ENCODE measurements around the gene IL24.
"Not testable (repeated sequence)": the region's sequence is repeated elsewhere in the genome, so short reads cannot be mapped to it uniquely, and the experiment has no call there.

The IL24 gene, protein sequence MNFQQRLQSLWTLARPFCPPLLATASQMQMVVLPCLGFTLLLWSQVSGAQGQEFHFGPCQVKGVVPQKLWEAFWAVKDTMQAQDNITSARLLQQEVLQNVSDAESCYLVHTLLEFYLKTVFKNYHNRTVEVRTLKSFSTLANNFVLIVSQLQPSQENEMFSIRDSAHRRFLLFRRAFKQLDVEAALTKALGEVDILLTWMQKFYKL

DNA sequence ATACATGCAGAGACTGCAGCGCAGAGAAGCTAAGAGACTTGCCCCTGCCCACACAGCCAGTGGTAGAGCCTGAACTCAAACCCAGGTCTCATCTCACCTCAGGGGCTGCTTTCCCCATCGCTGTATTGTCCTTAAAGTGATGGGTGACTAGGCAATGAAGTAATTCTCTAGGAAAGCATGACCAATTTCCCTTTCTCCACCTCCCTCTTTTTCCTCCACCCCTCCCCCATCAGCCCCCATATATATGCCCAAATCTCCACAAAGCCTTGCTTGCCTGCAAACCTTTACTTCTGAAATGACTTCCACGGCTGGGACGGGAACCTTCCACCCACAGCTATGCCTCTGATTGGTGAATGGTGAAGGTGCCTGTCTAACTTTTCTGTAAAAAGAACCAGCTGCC, at the start of gene IL24:
TSS of gene IL24 (plus strand) at position 269 of the 400 bp plus-strand sequence. CDS start 390 bp downstream, outside the sequence.
- DNase-seq, result no peak

DNA sequence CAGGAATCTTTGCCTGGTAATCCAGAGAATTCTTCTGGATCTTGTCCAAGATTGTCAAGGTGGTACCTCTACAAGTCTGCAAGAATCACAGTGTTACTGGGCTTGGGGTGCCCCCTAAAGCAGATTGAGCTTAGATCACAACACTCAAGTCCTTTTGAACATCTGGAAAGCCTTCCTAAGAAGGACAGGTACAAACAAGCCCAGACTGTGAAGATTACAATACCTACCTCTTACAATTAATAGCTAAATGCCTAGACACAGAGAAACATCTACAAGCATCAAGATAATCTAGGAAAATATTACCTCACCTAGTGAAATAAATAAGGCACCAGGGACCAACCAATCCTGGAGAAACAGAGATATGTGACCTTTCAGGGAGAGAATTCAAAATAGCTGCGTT, 49.3 kb upstream of the IL24 start:
- no peak for DNase-seq

DNA sequence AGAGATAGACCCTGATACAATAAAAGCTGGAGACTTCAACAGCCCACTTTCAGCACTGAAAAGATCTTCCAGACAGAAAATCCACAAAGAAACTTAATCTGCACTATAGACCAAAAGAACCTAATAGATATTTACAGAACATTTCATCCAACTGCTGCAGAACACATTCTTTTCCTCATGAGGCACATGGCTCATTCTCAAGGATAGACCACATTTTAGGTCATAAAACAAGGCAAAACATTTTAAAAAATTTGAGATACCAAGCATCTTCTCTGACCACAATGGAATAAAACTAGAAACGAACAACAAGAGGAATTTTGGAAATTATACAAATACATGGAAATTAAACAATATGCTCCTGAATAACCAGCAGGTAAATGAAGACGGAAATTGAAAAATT, 46.8 kb upstream of the IL24 start:
- no peak for DNase-seq

DNA sequence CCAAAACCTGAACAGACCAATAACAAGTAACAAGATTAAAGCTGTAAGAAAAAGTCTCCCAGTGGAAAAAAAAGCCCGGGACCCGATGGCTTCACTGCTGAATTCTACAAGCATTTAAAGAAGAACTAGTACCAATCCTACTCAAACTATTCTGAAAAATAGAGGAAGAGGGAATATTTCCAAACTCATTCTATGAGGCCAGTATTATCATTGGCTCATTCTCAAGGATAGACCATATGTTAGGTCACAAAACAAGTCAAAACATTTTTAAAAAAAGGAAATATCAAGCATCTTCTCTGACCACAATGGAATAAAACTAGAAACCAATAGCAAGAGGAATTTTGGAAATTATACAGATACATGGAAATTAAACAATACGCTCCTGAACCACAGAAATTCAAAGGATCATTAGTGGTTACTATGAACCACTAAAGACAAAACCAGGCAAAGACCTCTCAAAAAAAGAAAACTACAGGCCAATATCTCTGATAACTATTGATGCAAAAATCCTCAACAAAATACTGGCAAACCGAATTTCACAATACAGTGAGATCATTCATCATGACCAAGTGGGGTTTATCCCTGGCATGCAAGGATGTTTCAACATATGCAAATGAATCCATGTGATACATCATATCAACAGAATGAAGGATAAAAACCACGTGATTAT, 45.8 kb upstream of the IL24 start:
- DNase-seq, result no peak

DNA sequence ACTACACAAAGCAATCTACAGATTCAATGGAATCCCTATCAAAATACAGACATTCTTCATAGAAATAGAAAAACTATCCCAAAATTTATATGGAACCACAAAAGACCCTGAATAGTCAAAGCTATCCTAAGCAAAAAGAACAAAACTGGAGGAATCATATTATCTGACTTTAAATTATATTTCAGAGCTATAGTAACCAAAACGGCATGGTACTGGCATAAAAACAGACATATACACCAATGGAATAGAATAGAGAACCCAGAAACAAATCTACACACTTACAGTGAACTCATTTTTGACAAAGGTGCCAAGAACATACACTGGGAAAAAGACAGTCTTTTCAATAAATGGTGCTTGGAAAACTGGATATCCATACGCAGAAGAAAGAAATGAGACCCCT, 44.6 kb upstream of the IL24 start:
- DNase-seq, result not testable (repeated sequence)

DNA sequence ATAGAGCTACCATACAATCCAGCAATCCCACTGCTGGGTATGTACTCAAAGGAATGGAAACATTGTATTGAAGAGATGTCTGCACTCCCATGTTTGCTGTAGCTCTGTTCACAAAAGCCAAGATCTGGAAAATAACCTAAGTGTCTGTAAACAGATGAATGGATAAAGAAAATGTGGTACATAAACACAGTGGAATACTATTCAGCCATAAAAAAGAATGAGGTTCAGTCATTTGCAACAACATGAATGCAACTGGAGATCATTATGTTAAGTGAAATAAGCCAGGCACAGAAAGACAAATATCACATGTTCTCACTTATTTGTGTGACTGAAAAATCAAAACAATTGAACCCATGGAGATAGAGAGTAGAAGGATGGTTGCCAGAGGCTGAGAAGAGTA, 43.5 kb upstream of the IL24 start:
- not testable (repeated sequence) for DNase-seq

DNA sequence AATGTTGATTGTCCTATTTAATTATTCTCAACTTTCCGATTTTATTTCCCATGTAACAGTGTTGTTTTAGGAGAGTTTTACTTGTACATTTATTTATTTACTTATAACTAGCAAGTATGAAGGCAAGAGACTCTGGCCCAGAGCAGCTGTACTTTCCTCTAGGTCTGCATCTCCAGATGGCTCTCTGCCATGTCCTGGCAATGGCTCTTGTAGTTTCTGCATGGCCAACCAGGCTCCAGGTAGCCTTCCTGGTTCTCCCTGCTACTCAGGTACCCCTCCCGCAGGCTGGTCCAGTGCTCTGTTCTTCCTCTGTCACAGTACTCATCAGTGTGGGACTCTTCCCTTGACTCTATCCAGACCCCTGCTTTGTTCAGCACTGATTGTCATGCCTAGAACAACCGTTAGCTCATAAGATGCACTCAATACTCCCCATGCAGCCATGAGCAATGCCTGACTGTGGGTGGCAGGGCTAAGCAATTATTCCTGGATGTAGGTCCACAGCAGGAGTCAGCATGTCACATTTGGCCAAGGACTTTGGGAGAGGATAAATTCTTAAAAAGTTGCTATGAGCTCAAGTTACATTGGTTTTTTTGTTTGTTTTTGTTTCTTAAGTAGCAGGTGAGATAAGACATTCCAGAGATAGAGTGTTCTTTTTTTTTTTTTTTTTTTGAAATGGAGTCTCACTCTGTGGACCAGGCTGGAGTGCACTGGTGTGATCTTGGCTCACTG, 42.7 kb upstream of the IL24 start:
- DNase-seq, result no peak

DNA sequence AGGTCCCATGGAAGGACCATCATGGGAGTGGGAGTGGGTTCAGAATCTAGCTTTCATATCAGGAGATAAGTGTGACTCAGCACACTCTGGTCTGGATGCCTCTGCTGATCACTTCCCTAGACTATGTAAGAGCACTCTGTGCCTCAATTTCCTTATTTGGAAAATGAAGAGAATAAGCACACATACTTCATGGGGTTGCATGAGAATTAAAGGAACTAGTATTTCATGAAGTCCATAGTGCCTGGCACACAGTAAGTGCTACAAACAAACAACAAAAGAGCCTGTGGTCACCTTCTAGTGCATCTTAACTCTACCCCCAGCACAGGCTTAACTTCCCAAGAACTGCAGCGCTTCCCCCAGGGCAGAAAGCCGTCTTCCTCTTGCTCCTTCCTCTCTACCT, 41.4 kb upstream of the IL24 start:
- DNase-seq, result no peak

DNA sequence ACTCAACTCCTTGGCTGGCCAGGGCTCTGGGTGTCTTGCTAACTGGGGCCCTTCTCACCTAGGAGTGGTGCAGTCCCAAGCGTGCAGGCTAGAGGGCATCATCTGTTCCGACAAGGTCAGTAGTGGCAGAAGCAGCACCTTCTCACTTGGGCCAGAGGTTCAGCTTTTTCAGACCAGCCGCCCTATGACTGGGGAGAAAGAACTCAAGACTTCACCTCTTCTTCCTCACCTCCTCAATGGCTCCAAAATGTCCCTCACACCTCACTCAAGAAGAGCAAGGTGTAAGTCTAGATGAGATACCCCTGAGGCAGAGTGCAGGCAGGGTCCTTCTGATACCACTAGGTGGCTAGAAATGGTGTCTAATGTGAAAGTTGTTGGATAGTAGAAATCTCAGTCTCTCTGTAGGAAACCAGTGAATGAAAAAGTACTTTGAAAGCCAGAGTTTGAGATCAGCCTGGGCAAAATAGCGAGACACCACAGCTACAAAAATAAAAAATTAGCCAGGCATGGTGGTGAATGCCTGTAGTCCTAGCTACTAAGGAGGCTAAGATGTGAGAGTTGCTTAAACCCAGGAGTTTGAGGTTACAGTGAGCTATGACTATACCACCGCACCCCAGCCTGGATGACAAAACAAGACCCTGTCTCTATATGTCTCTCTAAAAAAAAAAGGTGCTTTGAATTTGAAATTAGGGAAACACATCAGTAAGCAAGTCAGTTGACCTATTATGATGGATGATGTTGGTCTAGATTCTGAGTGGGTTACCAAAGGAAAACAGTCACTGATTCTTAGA, 40.4 kb upstream of the IL24 start:
- peak; percentile 7 for DNase-seq

DNA sequence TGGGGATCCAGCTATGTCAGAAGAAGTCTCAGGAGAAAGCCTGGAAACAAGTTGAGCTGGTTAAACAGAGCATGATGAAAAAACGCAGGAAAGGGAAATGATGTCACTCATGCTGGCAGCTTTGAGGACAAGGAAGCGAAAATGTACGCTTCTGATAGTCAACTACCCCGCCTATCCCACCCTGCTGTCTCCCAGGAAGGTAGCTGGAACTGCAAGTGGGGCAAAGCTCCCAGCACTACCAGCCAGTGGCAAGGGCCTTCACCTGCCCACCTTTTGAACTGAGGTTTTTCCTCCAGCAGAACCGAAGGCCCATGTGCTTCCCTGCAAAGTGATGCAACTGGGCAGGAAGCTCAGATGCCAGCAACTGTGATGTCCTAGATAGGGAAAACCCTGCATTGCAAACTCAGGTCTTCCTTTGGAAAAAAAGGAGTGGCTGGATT, 38.1 kb upstream of the IL24 start:
- DNase-seq, result no peak

DNA sequence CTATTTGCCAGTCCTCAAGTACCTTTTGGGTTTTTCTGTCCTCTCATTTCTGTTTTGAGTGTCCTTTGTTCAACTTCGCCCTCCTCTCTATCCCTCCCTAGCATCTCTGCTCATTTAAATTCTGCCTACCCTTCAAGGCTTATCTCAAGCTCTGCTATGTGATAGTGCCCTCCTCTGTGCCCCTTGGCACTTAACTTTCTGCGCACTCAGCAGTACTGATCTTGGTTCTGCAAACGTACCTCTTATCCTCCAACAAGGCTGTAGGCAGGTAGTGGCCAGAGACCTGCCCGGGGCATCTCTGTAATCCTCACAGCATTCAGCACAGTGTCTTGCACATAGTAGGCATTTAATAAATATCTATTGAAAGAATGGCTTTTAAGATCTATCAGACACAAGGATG, 37.1 kb upstream of the IL24 start:
- no peak for DNase-seq

DNA sequence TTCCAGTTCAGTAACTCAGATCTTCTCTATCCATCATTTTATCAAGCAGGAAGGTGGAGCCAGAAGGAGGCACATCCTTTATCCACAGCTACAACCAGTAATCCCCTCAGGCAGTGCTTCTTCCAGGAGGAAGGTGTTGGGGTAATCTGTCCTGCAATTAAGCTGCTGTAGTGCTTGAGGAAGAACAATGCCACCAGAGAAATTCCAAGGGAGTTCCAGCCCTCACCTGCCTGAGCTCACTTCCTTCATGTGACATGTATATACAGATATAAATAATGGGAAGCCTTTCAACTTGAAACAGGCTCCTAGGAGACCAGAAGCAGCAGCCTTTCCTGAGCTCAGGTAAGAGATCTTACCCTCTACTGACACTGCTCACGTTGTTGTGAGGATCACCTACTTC, 34.0 kb upstream of the IL24 start:
- no peak for DNase-seq

DNA sequence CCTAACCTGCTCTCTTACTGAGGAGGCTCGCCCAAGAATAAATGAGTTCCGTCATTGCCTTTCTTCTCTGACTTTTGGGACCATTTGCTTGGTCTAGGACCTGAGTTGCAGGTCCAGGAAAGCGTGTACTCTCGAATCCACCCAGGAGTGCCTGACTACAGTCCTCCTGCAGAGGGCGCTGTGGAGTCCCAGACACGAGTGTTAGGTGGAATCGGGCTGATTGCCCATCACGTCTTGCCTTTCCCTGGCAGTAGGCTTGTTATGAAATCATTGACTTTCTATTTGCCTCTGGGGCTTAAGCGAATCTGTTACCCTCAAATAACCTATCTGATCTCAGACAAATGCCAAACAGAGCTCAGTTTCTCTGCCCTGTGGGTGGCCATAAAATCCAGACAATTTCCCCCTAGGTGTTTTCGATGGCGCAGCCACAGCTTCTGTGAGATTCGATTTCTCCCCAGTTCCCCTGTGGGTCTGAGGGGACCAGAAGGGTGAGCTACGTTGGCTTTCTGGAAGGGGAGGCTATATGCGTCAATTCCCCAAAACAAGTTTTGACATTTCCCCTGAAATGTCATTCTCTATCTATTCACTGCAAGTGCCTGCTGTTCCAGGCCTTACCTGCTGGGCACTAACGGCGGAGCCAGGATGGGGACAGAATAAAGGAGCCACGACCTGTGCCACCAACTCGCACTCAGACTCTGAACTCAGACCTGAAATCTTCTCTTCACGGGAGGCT, 32.1 kb upstream of the IL24 start, which contains the start of gene IL20:
TSS of gene IL20 (plus strand) at position 685 of the 733 bp plus-strand sequence. CDS start 230 bp downstream, outside the sequence.
- peak; percentile 82 for DNase-seq

DNA sequence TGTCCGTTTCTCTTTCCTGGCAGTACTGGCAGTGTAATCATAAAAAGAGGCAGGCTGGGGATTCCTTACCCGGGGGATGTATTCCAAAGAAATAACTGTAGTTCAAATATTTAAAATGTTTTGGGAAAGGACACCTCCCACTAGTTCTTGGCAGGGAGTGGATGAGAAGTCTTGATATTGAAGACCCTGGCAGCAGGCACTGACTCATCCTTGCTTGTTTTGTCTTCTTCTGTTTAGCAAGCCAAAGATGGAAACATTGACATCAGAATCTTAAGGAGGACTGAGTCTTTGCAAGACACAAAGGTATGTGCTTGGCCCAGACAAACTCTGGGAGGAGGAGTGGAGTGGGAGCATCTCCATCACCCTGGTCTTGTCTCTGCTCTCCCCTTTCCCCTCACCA, 31.2 kb upstream of the IL24 start:
- no peak for DNase-seq

DNA sequence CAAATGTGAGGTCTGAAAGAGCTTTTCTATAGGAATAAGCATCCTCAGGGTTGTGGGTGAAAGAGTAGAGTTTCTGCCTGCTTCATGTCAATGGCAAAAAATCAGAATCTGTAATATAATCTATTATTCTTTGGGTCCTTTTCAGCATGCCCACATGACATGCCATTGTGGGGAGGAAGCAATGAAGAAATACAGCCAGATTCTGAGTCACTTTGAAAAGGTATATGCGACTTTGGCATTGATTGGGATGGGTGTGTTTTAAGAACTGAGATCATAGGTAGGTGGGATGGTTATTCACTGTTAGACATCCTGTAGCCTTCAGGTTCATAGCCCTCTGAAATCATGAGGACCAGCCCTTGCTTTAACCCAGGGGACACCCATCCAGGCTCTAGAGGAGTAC, 30.0 kb upstream of the IL24 start:
- no peak for DNase-seq

DNA sequence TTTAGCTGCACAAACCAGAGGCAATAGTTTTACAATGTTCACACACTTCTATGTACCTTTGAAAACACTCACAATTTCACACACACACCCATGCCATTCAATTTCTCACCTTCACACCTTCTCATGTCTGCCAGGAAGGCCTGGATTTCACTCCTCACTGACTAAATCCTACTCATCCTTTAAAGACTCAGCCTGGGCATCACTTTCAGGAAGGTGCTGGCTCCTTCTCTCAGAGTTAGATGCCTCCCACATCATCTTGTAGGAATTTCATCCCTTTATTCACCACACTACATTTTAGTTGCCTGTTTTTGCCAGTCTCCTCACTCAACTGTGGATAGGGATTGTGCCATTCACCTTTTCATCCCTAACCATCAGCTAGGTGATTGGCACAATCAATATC, 29.5 kb upstream of the IL24 start:
- DNase-seq, result no peak

DNA sequence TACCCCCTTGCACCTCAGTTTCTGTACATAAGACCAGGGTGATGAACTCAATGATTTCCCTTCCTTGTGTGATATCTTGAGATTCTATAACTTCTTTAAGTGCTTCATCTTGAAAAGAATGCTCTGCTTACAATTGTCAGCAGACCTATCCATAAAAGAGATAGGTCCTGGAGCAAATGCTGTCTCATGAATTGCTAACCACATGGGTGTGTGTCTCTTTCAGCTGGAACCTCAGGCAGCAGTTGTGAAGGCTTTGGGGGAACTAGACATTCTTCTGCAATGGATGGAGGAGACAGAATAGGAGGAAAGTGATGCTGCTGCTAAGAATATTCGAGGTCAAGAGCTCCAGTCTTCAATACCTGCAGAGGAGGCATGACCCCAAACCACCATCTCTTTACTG, 29.0 kb upstream of the IL24 start:
- DNase-seq, result no peak

DNA sequence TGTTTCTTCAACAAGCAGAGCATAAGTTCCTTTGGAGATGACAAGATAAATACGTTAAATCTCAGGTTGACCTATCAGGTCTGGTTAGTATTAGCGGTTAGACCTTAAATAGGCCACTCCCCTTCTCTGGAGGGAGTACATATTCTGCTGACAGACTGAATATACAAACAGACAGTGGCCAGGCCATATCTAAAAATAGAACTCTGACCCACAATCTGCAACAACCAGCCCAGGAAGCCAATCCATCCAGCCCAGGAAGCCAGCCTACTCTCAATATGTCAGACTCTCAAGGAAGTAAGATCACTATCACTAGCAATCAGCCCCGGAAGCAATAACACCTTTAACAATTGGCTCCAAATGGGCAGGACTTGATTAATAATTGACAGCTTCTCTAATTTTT, 25.1 kb upstream of the IL24 start:
- DNase-seq, result no peak

DNA sequence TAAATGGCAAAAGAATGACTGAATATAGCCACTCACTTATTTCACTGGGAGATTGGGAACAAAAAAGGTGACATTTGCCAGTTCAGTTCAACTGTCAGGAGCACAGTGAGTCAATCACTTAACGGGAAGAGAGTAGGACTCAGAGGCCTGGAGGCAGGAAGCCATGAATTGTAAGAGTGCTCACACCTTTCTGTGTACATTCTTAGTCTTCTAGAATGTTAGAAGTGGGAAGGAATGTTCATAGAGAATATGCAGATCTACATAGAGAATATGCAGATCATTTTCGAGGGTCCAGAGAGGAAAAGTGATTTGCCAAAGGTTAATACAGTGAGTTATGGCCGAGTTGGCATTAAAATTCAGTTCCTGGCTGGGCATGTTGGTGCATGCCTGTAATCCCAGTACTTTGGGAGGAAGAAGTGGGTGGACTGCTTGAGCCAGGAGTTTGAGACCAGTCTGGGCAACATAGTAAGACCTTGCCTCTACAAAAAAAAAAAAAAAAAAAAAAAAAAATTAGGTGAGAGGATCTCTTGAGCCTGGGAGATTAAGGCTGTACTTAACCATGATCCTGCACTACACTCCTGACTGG, 23.5 kb upstream of the IL24 start:
- DNase-seq, result no peak

DNA sequence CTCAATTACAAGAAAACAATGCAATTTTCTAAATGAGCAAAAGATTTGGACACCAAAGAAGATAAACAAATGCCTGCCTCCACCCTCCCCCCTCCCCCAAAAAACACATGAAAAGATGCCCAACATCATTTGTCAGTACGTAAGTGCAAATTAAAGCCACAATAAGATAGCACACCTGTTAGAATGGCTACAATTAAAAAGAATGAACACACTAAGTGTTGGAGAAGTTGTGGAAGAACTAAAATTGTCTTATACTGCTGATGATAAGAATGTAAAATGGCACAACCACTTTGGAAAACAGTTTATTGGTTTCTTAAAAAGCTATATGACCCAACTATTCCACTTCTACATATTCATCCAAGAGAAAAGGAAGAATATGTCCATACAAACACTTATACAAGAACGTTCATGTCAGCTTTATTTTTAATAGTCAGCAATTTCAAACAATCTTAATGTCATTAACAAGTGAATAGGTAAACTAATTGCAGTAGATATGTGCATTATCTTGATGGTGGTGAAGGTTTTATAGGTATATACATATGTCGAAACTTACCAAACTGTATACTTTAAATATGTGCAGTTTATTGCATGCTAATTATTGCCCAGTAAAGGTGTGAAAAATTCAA, 21.4 kb upstream of the IL24 start:
- no peak for DNase-seq

DNA sequence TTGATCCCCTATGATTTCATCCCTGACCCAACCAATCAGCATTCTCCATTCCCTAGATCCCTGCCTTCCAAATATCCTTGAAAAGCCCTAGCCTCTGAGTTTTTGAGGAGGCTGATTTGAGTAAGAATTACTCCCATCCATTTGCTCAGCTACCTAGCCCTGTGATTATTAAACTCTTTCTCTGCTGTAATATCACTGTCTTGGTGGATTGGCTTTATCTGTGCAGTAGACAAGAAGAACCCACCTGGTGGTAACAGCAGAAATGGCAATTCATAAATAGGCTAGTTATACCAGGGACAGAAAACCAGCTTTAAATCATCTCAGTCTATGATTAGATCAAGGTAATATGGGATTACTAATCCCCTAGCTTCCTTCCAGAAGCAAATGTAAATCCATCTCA, 18.8 kb upstream of the IL24 start:
- no peak for DNase-seq

DNA sequence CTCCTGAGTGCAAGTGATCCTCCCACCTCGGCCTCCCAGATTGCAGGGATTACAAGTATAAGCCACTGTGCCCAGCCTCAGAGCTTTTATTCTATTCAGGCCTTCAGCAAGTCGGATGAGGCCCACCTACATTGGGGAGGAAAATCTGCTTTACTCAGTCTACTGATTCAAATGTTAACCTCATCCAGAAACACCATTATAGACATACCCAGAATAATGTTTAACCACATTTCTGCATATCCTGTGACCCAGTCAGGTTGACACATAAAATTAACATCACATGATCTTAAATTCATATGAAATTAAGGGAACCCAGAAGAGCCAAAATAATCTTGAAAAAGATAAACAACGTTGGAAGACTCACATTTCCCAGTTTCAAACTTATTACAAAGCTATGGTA, 16.9 kb upstream of the IL24 start:
- no peak for DNase-seq

Measured in CD4-positive, alpha-beta T cell treated with Interleukin-12 subunit alpha and Interleukin-12 subunit beta, for 1 hour (primary cell).